WTC11 (cell line): ENCODE results near the gene ATP11A. TPM values are rescaled to one million over a fixed set of nuclear protein-coding genes. Genes with fewer than 3 reads are reported as not detected.

Experiments
- ATAC-seq: fragments of 200-7000 bp; cut with Tn5 transposase; 2 replicates; pipeline ENCODE4 v1.10.0; 2021; ENCODE audit warnings: mild to moderate bottlenecking, moderate library complexity
- CTCF ChIA-PET: fragments of 300-600 bp; sonication (Branson Sonifier 250); formaldehyde crosslinking; loops from one replicate; lab custom pipeline; 2021; ENCODE audit warnings: antibody characterized with exemption; lab: Charles Lee
- POLR2A ChIA-PET: fragments of 350-600 bp; sonication (Branson Sonifier 250); formaldehyde crosslinking; loops from one replicate; lab custom pipeline; 2021; ENCODE audit warnings: antibody characterized with exemption; lab: Charles Lee
- DNase-seq: peaks from one replicate; pipeline ENCODE4 v3.0.0; 2021; ENCODE audit warnings: low spot score
- H3K27ac Mint-ChIP-seq: 2 replicates; pipeline ENCODE4 v1.8.0; 2021; ENCODE audit warnings: mixed read lengths
- H3K27me3 Mint-ChIP-seq: 2 replicates; pipeline ENCODE4 v1.8.0; 2021; ENCODE audit warnings: low read depth, mild to moderate bottlenecking, moderate library complexity, mixed read lengths
- H3K36me3 Mint-ChIP-seq: 2 replicates; pipeline ENCODE4 v1.8.0; 2021; ENCODE audit warnings: mixed read lengths
- H3K4me1 Mint-ChIP-seq: 2 replicates; pipeline ENCODE4 v1.8.0; 2022; ENCODE audit warnings: mixed read lengths
- H3K4me3 Mint-ChIP-seq: 2 replicates; pipeline ENCODE4 v1.8.0; 2021; ENCODE audit warnings: mild to moderate bottlenecking, moderate library complexity, mixed read lengths
- H3K9me3 Mint-ChIP-seq: 2 replicates; pipeline ENCODE4 v1.8.0; 2021; ENCODE audit warnings: mixed read lengths
- ATF1 ChIP-seq: sonication (generic); formaldehyde crosslinking; IDR thresholded peaks from 2 replicates; pipeline ENCODE4 v1.8.1; 2023; ENCODE audit warnings: mild to moderate bottlenecking, moderate library complexity, missing genetic modification reagents
- CDX4 ChIP-seq: fragments of 250-450 bp; sonication (Bioruptor Pico); IDR thresholded peaks from 2 replicates; pipeline ENCODE4 v1.9.0; 2021; ENCODE audit warnings: moderate library complexity, mild to moderate bottlenecking, inconsistent platforms, borderline replicate concordance
- FOXJ3 ChIP-seq: sonication (generic); formaldehyde crosslinking; IDR thresholded peaks from 2 replicates; pipeline ENCODE4 v1.9.0; 2021; ENCODE audit warnings: missing genetic modification reagents, mild to moderate bottlenecking, borderline replicate concordance
- HMGA2 ChIP-seq: fragments of 250-450 bp; sonication (Bioruptor Pico); IDR thresholded peaks from 2 replicates; pipeline ENCODE4 v1.4.0; 2021; ENCODE audit warnings: mild to moderate bottlenecking, moderate library complexity
- MAX ChIP-seq: sonication (generic); formaldehyde crosslinking; IDR thresholded peaks from 2 replicates; pipeline ENCODE4 v1.8.0; 2022; ENCODE audit warnings: mild to moderate bottlenecking, missing genetic modification reagents
- NFATC4 ChIP-seq: fragments of 250-450 bp; sonication (Bioruptor Pico); IDR thresholded peaks from 2 replicates; pipeline ENCODE4 v1.9.0; 2021; ENCODE audit warnings: mild to moderate bottlenecking
- NR1H2 ChIP-seq: sonication (generic); formaldehyde crosslinking; IDR thresholded peaks from 2 replicates; pipeline ENCODE4 v1.9.0; 2021; ENCODE audit warnings: mild to moderate bottlenecking, moderate library complexity, missing genetic modification reagents
- NR2C2 ChIP-seq: sonication (generic); formaldehyde crosslinking; IDR thresholded peaks from 2 replicates; pipeline ENCODE4 v1.8.0; 2022; ENCODE audit warnings: mild to moderate bottlenecking, missing genetic modification reagents
- SOX15 ChIP-seq: fragments of 250-450 bp; sonication (Bioruptor Pico); IDR thresholded peaks from 2 replicates; pipeline ENCODE4 v1.9.0; 2021; ENCODE audit warnings: mild to moderate bottlenecking
- USF2 ChIP-seq: sonication (generic); formaldehyde crosslinking; IDR thresholded peaks from 2 replicates; pipeline ENCODE4 v1.8.1; 2023; ENCODE audit warnings: mild to moderate bottlenecking, missing genetic modification reagents, moderate library complexity
- ZNF138 ChIP-seq: sonication (generic); formaldehyde crosslinking; conservative IDR thresholded peaks from 2 replicates; pipeline ENCODE4 v1.8.1; 2022; ENCODE audit warnings: mild to moderate bottlenecking, moderate library complexity, missing genetic modification reagents
- ZNF396 ChIP-seq: fragments of 250-450 bp; sonication (Bioruptor Pico); IDR thresholded peaks from 2 replicates; pipeline ENCODE4 v1.8.0; 2021; ENCODE audit warnings: mild to moderate bottlenecking, moderate library complexity, borderline replicate concordance
- ZNF416 ChIP-seq: fragments of 250-450 bp; sonication (Bioruptor Pico); IDR thresholded peaks from 2 replicates; pipeline ENCODE4 v1.9.0; 2021; ENCODE audit warnings: mild to moderate bottlenecking, inconsistent platforms
- ZNF423 ChIP-seq: fragments of 250-450 bp; sonication (Bioruptor Pico); IDR thresholded peaks from 2 replicates; pipeline ENCODE4 v2.1.2; 2022; ENCODE audit warnings: mild to moderate bottlenecking, moderate library complexity
- ZSCAN18 ChIP-seq: fragments of 250-450 bp; sonication (Bioruptor Pico); IDR thresholded peaks from 2 replicates; pipeline ENCODE4 v2.1.2; 2022; ENCODE audit warnings: mild to moderate bottlenecking, moderate library complexity
- total RNA-seq: library from RNA; stranded (reverse); gene quantifications from 3 replicates; pipeline ENCODE4 v1.2.3, GENCODE V29; 2021
- TF ChIP-seq, protein P1 (sequence below): sonication (generic); formaldehyde crosslinking; IDR thresholded peaks from 2 replicates; pipeline ENCODE4 v1.8.1; 2023; ENCODE audit warnings: mild to moderate bottlenecking, missing genetic modification reagents
- TF ChIP-seq, protein P2 (sequence below): fragments of 200-600 bp; IDR thresholded peaks from 2 replicates; pipeline ENCODE4 v1.8.0; 2022; ENCODE audit warnings: antibody characterized with exemption

Gene ATP11A
- total RNA-seq, 1 experiment from 2014 or later: 100 TPM

DNA sequence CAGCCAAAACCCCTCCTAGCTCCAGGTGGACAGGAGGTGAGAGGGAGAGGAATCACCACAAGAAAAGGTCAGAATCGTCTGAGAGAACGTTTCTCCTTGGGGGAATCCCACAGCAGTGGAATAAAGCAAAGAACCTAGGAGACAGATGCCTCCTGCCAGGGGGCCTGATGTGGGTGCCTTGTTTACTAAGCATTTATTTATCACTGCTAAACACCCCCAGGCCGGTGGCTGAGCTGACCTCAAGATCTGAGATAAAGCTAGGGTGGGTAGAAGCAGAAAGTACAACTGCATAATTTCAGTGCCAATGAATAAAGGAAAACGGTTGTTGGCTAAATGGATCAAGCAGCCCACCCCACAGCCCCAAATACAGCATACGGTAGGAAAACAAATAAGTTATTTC lies 33.9 kb upstream of the ATP11A start:
- H3K4me3 Mint-ChIP-seq: no peak overlapping the region
- TF ChIP-seq ZNF423 (CRISPR knock-in tag) (no peak), ZNF396 (CRISPR knock-in tag) (no peak), ZNF416 (CRISPR knock-in tag) (no peak), ZNF138 (CRISPR knock-in tag) (no peak), SOX15 (CRISPR knock-in tag) (no peak), MAX (no peak), HMGA2 (CRISPR knock-in tag) (no peak), CDX4 (CRISPR knock-in tag) (no peak), NR2C2 (CRISPR knock-in tag) (no peak), NR1H2 (CRISPR knock-in tag) (no peak), NFATC4 (CRISPR knock-in tag) (no peak)
- TF ChIP-seq, protein P1, sequence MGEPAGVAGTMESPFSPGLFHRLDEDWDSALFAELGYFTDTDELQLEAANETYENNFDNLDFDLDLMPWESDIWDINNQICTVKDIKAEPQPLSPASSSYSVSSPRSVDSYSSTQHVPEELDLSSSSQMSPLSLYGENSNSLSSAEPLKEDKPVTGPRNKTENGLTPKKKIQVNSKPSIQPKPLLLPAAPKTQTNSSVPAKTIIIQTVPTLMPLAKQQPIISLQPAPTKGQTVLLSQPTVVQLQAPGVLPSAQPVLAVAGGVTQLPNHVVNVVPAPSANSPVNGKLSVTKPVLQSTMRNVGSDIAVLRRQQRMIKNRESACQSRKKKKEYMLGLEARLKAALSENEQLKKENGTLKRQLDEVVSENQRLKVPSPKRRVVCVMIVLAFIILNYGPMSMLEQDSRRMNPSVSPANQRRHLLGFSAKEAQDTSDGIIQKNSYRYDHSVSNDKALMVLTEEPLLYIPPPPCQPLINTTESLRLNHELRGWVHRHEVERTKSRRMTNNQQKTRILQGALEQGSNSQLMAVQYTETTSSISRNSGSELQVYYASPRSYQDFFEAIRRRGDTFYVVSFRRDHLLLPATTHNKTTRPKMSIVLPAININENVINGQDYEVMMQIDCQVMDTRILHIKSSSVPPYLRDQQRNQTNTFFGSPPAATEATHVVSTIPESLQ: no peak
- TF ChIP-seq, protein P2, sequence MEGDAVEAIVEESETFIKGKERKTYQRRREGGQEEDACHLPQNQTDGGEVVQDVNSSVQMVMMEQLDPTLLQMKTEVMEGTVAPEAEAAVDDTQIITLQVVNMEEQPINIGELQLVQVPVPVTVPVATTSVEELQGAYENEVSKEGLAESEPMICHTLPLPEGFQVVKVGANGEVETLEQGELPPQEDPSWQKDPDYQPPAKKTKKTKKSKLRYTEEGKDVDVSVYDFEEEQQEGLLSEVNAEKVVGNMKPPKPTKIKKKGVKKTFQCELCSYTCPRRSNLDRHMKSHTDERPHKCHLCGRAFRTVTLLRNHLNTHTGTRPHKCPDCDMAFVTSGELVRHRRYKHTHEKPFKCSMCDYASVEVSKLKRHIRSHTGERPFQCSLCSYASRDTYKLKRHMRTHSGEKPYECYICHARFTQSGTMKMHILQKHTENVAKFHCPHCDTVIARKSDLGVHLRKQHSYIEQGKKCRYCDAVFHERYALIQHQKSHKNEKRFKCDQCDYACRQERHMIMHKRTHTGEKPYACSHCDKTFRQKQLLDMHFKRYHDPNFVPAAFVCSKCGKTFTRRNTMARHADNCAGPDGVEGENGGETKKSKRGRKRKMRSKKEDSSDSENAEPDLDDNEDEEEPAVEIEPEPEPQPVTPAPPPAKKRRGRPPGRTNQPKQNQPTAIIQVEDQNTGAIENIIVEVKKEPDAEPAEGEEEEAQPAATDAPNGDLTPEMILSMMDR: no peak
- TF ChIP-seq, all 79 proteins: peak for 0
- no peaks in the 10 kb centered on the region for H3K36me3 Mint-ChIP-seq
- POLR2A ChIA-PET: no interaction called here
- H3K4me1 Mint-ChIP-seq: peaks cover 7% of the 10 kb centered on the region; the same call in 1 of the 2 replicates
- H3K9me3 Mint-ChIP-seq: no peaks in the 10 kb centered on the region
- H3K27me3 Mint-ChIP-seq: no peaks in the 10 kb centered on the region
- H3K27ac Mint-ChIP-seq: no peak overlapping the region
- ATAC-seq (no peak), DNase-seq (no peak)
- CTCF ChIA-PET: no interaction called here

DNA sequence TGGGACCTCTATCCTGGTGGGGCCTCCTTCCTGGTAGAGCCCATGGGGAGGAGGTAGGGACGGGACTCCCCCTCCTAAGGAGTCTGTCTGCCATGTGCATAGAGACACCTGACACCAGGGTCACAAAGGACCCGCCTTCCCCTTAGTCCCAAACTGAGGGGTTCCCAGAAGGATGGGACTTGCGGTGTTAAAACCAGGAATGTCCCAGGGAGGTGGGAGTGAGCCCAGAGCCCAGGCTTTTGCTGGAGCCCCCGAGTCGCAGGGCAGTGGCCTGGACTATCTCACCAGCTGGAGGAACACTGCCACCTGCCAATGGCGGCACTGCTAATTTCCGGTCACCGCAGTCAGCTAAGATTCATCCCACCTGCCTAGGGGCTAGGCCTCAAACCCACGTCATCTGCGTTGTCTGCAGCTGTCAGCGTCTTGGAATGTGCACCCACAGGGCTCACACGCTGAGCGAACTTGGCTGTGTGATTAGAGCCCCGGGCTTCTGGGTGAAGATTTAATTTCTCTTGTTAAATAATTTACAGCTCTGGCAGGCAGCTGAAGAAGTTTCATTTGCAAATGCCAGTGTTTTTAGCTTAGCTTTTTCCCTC lies 31.9 kb upstream of the ATP11A start:
- Mint-ChIP-seq H3K4me3 (no peak overlapping the region), H3K9me3 (peaks cover 10% of the 10 kb centered on the region), H3K36me3 (no peaks in the 10 kb centered on the region), H3K27ac (no peak overlapping the region)
- DNase-seq: no peak
- POLR2A ChIA-PET: no interaction called here
- TF ChIP-seq ATF1 (CRISPR knock-in tag) (no peak), USF2 (CRISPR knock-in tag) (no peak), ZNF396 (CRISPR knock-in tag) (no peak), FOXJ3 (no peak), ZSCAN18 (CRISPR knock-in tag) (no peak), ZNF138 (CRISPR knock-in tag) (no peak)
- TF ChIP-seq, all 79 proteins: peak for 0
- Mint-ChIP-seq H3K4me1 (peaks cover 7% of the 10 kb centered on the region; the same call in 1 of the 2 replicates), H3K27me3 (no peaks in the 10 kb centered on the region)
- ATAC-seq: peak; percentile 38; the same call in 1 of the 2 replicates
- CTCF ChIA-PET: interaction anchor here (1.3 kb wide), 1 partner anchor 17 kb away, joined by 5 read pairs; no protein-coding TSS in a partner anchor
